ENCODE measurements around the gene MPEG1.

DNA sequence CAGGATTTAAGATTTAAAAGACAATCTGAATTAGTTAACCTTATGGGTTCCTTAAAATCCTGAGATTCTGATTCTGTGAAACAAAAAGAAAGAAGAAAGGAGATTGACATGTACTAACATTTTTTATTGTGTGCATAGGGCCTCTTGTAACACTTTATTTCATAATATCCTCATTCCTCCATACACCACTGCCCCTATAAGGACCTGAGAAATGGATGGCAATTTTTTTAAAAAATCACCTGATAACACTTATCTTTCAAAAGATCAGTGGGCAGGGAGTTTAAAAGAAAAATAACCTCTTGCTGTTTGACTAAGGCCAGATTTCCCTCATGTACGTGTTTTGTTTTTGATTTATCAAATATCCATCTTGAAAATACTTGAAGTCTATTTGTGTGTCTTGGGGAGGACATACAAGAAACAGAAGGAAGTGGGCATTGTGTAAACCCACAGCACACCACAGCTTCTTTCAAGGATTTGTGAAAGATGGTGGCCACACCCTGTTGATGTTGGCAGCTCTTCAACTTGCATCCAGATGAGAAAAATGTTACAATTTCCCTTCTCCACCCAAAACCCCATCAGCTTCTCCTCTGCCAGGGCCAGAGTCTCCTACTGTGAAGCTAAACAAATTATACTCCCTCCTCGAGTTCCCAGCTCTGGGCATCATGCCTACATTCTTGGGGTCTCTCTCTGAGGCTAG lies 35.0 kb upstream of the MPEG1 start:
- TF ChIP-seq TAF1 (IDR thresholded peaks at IDR 0.05; ENCODE audit: low read depth, low read length): no peak
- no peak for TF ChIP-seq POLR2A (IDR thresholded peaks at IDR 0.05; ENCODE audit: low read depth, low read length)
- no peak for TF ChIP-seq POLR2AphosphoS5 (IDR thresholded peaks at IDR 0.05; ENCODE audit: low read depth, low read length)
- no peak for TF ChIP-seq SPI1 (IDR thresholded peaks at IDR 0.05; ENCODE audit: low read depth, low read length)
- no peak for TF ChIP-seq PAX5 (IDR thresholded peaks at IDR 0.05; ENCODE audit: insufficient read depth, low read length, severe bottlenecking)

All from GM12891 (cell line).